Left lung (tissue), 10 donors: ENCODE measurements around the gene SLC5A2. TPM values are rescaled to one million over a fixed set of nuclear protein-coding genes. Genes with fewer than 3 reads are reported as not detected.
A peak's percentile ranks its signal among the peaks of the same experiment; 100 is the strongest.

Source experiments
- ATAC-seq: fragments of 200-7000 bp; cut with Tn5 transposase; one replicate; pipeline ENCODE4 v1.9.1; 2020; ENCODE audit warnings: moderate library complexity
- DNase-seq, 4 donors: peaks; one replicate each; pipeline ENCODE4 v3.0.0-alpha.2; 2013 to 2020
- H3K27ac ChIP-seq, 2 donors: fragments of 200-600 bp; sonication (generic) in 1 of 2; one replicate each; pipeline versions ENCODE4 v1.5.0 to v1.8.0; 2020 to 2021
- H3K27me3 ChIP-seq, 2 donors: fragments of 200-600 bp; sonication (generic) in 1 of 2; one replicate each; pipeline versions ENCODE4 v1.5.0 to v1.8.0; 2020 to 2021
- H3K36me3 ChIP-seq, 2 donors: fragments of 200-600 bp; sonication (generic) in 1 of 2; one replicate each; pipeline versions ENCODE4 v1.5.0 to v1.8.0; 2020 to 2021
- H3K4me1 ChIP-seq, 2 donors: fragments of 200-600 bp; one replicate each; pipeline ENCODE4 v1.8.0; 2021
- H3K4me3 ChIP-seq, 2 donors: fragments of 200-600 bp; sonication (generic) in 1 of 2; one replicate each; pipeline versions ENCODE4 v1.5.0 to v1.8.0; 2020 to 2021; ENCODE audit warnings: mild to moderate bottlenecking in 1 of 2
- H3K9me3 ChIP-seq, 2 donors: fragments of 200-600 bp; sonication (generic) in 1 of 2; one replicate each; pipeline versions ENCODE4 v1.5.0 to v1.8.0; 2020 to 2021
- CTCF ChIP-seq, 2 donors: fragments of 200-600 bp; sonication (generic) in 1 of 2; IDR thresholded peaks; one replicate each; pipeline versions ENCODE4 v1.5.0 to v1.8.0; 2021; ENCODE audit warnings: antibody characterized with exemption in 2 of 2
- intact Hi-C, 2 donors: fragments of 100-400 bp; cut with DNase I; formaldehyde crosslinking; loops; one replicate each; pipeline versions ENCODE4 v1.11.2 to v1.14.2; 2022
- polyA plus RNA-seq, 6 donors: library from polyadenylated mRNA; unstranded; fragments of 120-200 nt; gene quantifications; one replicate each; pipeline ENCODE4 v1.2.1, GENCODE V29; 2013; ENCODE audit not compliant: insufficient read length in 6 of 6
- total RNA-seq, 2 donors: library from RNA; stranded (reverse); fragmentation: NEBNext Ultra II Directional; extraction: Animal tissue kit (Norgen Biotek cat#: 25700); gene quantifications; one replicate each; pipeline ENCODE4 v1.2.1, GENCODE V29; 2021
- donor health status: DM: no; HTN: yes; CAD: no.
- donor health status: DM: no; HTN: no; CAD: no.

The SLC5A2 gene
- total and polyA plus RNA-seq, 8 donors: 0.92 to 18.8 (median 13.5) TPM

GRCh38 chr16:31525113-31525512, 42.2 kb downstream of the SLC5A2 start:
- H3K36me3 ChIP-seq: no peaks in the 10 kb centered on the region
- no peak overlapping the region for H3K4me3 ChIP-seq
- H3K4me1 ChIP-seq: peaks cover 4 to 5% of the 10 kb centered on the region in 2 donors
- H3K27me3 ChIP-seq: peaks cover 0 to 30% of the 10 kb centered on the region in 2 donors
- ATAC-seq (no peak), DNase-seq (no peak)
- no peak for TF ChIP-seq CTCF (IDR thresholded peaks at IDR 0.05)
- H3K9me3 ChIP-seq: no peaks in the 10 kb centered on the region
- intact Hi-C loops: no loop called here
- no peak overlapping the region for H3K27ac ChIP-seq

GRCh38 chr16:31527734-31528274, 44.9 kb downstream of the SLC5A2 start, which contains the start of gene AHSP:
AHSP (plus strand) TSS chr16:31527900; CDS start chr16:31528140, 240 bp downstream.
- Histone ChIP-seq H3K27me3 (peaks cover 0 to 46% of the 10 kb centered on the region in 2 donors), H3K9me3 (no peaks in the 10 kb centered on the region), H3K4me3 (no peak within 1 kb of the TSS), H3K27ac (no peak within 1 kb of the TSS), H3K4me1 (peaks cover 4 to 7% of the 10 kb centered on the region in 2 donors), H3K36me3 (no peaks in the 10 kb centered on the region)
- TF ChIP-seq CTCF (IDR thresholded peaks at IDR 0.05): no peak
- intact Hi-C loops: no loop called here
- DNase-seq: no peak
- no peak for ATAC-seq

- Histone ChIP-seq H3K4me3 (peak overlapping the region in 1 of 2 donors; percentile 19), H3K27me3 (peaks cover 0 to 51% of the 10 kb centered on the region in 2 donors), H3K36me3 (no peaks in the 10 kb centered on the region), H3K4me1 (peaks cover 4 to 7% of the 10 kb centered on the region in 2 donors), H3K9me3 (no peaks in the 10 kb centered on the region), H3K27ac (no peak overlapping the region)
- intact Hi-C loops: no loop called here
- TF ChIP-seq CTCF (IDR thresholded peaks at IDR 0.05): no peak
- ATAC-seq (peak; percentile 38), DNase-seq (peak in 1 of 4 donors; percentile 24)
These were observed 45.7 kb downstream of the SLC5A2 start for GRCh38 chr16:31528523-31529107.

GRCh38 chr16:31529108-31529936, 46.4 kb downstream of the SLC5A2 start:
- no peak for TF ChIP-seq CTCF (IDR thresholded peaks at IDR 0.05)
- H3K4me3 ChIP-seq: peak overlapping the region; percentile 19 to 21
- DNase-seq (peak in 2 of 4 donors; percentile 44 to 58), ATAC-seq (peak; percentile 83)
- intact Hi-C loops: no loop called here
- no peaks in the 10 kb centered on the region for H3K9me3 ChIP-seq
- peaks cover 4 to 7% of the 10 kb centered on the region in 2 donors for H3K4me1 ChIP-seq
- no peak overlapping the region for H3K27ac ChIP-seq
- no peaks in the 10 kb centered on the region for H3K36me3 ChIP-seq
- H3K27me3 ChIP-seq: peaks cover 0 to 54% of the 10 kb centered on the region in 2 donors

- no peak for TF ChIP-seq CTCF (IDR thresholded peaks at IDR 0.05)
- Histone ChIP-seq H3K9me3 (no peaks in the 10 kb centered on the region), H3K36me3 (no peaks in the 10 kb centered on the region), H3K4me3 (peak overlapping the region; percentile 19 to 21), H3K4me1 (peaks cover 4 to 7% of the 10 kb centered on the region in 2 donors), H3K27ac (no peak overlapping the region), H3K27me3 (peaks cover 0 to 60% of the 10 kb centered on the region in 2 donors)
- peak; percentile 66 for ATAC-seq
- intact Hi-C loops: no loop called here
- DNase-seq: no peak
These were observed 47.0 kb downstream of the SLC5A2 start for GRCh38 chr16:31529937-31530312.
